HCT116 (cell line): ENCODE results near the gene GALNT2. TPM values are rescaled to one million over a fixed set of nuclear protein-coding genes. Genes with fewer than 3 reads are reported as not detected.

Source experiments
- ATAC-seq: fragments of 200-7000 bp; cut with Tn5 transposase; 2 replicates; pipeline ENCODE4 v1.9.1; 2020; ENCODE audit warnings: mild to moderate bottlenecking, moderate library complexity
- BruUV-seq: library from RNA; stranded (reverse); fragments of 400-500 nt; replicated peaks from 2 replicates; lab custom pipeline; 2021; lab: Mats Ljungman, UMichigan
- CTCF ChIA-PET: fragments of 300-600 bp; sonication (Branson Sonifier 250); formaldehyde crosslinking; loops from one replicate; lab custom pipeline; 2021; ENCODE audit warnings: antibody characterized with exemption; lab: Charles Lee
- POLR2A ChIA-PET: fragments of 300-600, 350-600 bp; sonication (Branson Sonifier 250); formaldehyde crosslinking; loops from one replicate; lab custom pipeline; 2021; ENCODE audit warnings: antibody characterized with exemption; lab: Charles Lee
- RAD21 ChIA-PET, 2 experiments: fragments of 300-600 bp; sonication (Branson Sonifier 250); formaldehyde crosslinking; loops; one replicate each; lab custom pipeline; 2023; ENCODE audit warnings: low total read pairs in 2 of 2; ENCODE audit not compliant: uncharacterized antibody in 2 of 2, unreplicated experiment in 2 of 2, low non-redundant PET in 1 of 2; lab: Charles Lee
- DNase-seq: peaks from one replicate; pipeline ENCODE4 v3.0.0-alpha.2; 2010; ENCODE audit warnings: low read depth, low spot score
- H2AFZ ChIP-seq: fragments of 200-600 bp; shearing (Covaris generic), sonication (generic); 2 replicates; pipeline ENCODE4 v1.6.1; 2017; ENCODE audit warnings: low read depth, mixed run types, mixed read lengths, antibody characterized with exemption, low read length; ENCODE audit not compliant: poor library complexity, severe bottlenecking
- H3K27ac ChIP-seq: 2 replicates; pipeline ENCODE4 v1.5.1; 2012; ENCODE audit warnings: low read depth, low read length
- H3K27me3 ChIP-seq: fragments of 200-600 bp; sonication (generic); 2 replicates; pipeline ENCODE4 v1.6.1; 2016; ENCODE audit warnings: mixed run types, low read length, mixed read lengths; ENCODE audit not compliant: insufficient read depth
- H3K36me3 ChIP-seq, 2 experiments: fragments of 200-500 bp in 1 of 2; fragments of 200-600 bp in 1 of 2; sonication (Bioruptor generic) in 1 of 2; sonication (generic) in 1 of 2; 2 replicates each; pipeline versions ENCODE4 v1.5.1 to v1.6.1; 2014 to 2016; ENCODE audit warnings: low read length in 2 of 2, inconsistent platforms in 1 of 2, mixed read lengths in 1 of 2, mixed run types in 1 of 2; ENCODE audit not compliant: insufficient read depth in 2 of 2, control insufficient read depth in 1 of 2
- H3K4me1 ChIP-seq, 2 experiments: fragments of 200-600 bp in 1 of 2; sonication (generic) in 1 of 2; 2 replicates each; pipeline versions ENCODE4 v1.5.1 to v1.6.1; 2012 to 2017; ENCODE audit warnings: low read length in 2 of 2, inconsistent platforms in 1 of 2, mild to moderate bottlenecking in 1 of 2, mixed read lengths in 1 of 2, mixed run types in 1 of 2, moderate library complexity in 1 of 2; ENCODE audit not compliant: insufficient read depth in 2 of 2, control insufficient read depth in 1 of 2
- H3K4me2 ChIP-seq: fragments of 200-600 bp; sonication (generic); 2 replicates; pipeline ENCODE4 v1.6.1; 2017; ENCODE audit warnings: mixed run types, low read length, mixed read lengths
- H3K4me3 ChIP-seq, 2 experiments: fragments of 200-600 bp in 1 of 2; sonication (generic) in 1 of 2; replicated peaks in 1 of 2; 2 replicates each; pipeline ENCODE4 v1.5.1; 2011 to 2016; ENCODE audit warnings: low read length in 2 of 2, control low read depth in 1 of 2, low read depth in 1 of 2, mild to moderate bottlenecking in 1 of 2, mixed read lengths in 1 of 2, mixed run types in 1 of 2
- H3K79me2 ChIP-seq: fragments of 200-600 bp; sonication (generic); 2 replicates; pipeline ENCODE4 v1.6.1; 2017; ENCODE audit warnings: mild to moderate bottlenecking, mixed run types, low read length, moderate library complexity, mixed read lengths; ENCODE audit not compliant: insufficient read depth
- H3K9ac ChIP-seq: fragments of 200-600 bp; sonication (generic); 2 replicates; pipeline ENCODE4 v1.6.1; 2016; ENCODE audit warnings: low read length, mixed read lengths
- H3K9me2 ChIP-seq: fragments of 200-600 bp; sonication (generic), shearing (Covaris generic); 2 replicates; pipeline ENCODE4 v1.6.1; 2017; ENCODE audit warnings: mixed run types, mild to moderate bottlenecking, moderate library complexity; ENCODE audit not compliant: insufficient read depth
- H3K9me3 ChIP-seq, 2 experiments: fragments of 200-500 bp in 1 of 2; fragments of 200-600 bp in 1 of 2; sonication (Bioruptor generic) in 1 of 2; sonication (generic) in 1 of 2; 2 replicates each; pipeline ENCODE4 v1.6.1; 2014 to 2017; ENCODE audit warnings: low read length in 2 of 2, mixed read lengths in 2 of 2, inconsistent platforms in 1 of 2, low read depth in 1 of 2, mild to moderate bottlenecking in 1 of 2, mixed run types in 1 of 2, moderate library complexity in 1 of 2; ENCODE audit not compliant: control insufficient read depth in 1 of 2, insufficient read depth in 1 of 2
- H4K20me1 ChIP-seq: fragments of 200-600 bp; sonication (generic), shearing (Covaris generic); 2 replicates; pipeline ENCODE4 v1.6.1; 2017; ENCODE audit warnings: mixed run types, mild to moderate bottlenecking, moderate library complexity; ENCODE audit not compliant: insufficient read depth
- ATF3 ChIP-seq: IDR thresholded peaks from 2 replicates; pipeline ENCODE4 v1.6.1; 2012
- CBX3 ChIP-seq: IDR thresholded peaks from 2 replicates; pipeline ENCODE4 v1.6.1; 2012; ENCODE audit warnings: low read depth
- CEBPB ChIP-seq: IDR thresholded peaks from 2 replicates; pipeline ENCODE4 v1.6.1; 2012; ENCODE audit warnings: low read depth
- EGR1 ChIP-seq: IDR thresholded peaks from 2 replicates; pipeline ENCODE4 v1.6.1; 2012; ENCODE audit warnings: low read depth
- ELF1 ChIP-seq: IDR thresholded peaks from 2 replicates; pipeline ENCODE4 v1.6.1; 2012; ENCODE audit warnings: low read depth, borderline replicate concordance
- EZH2 ChIP-seq: fragments of 200-600 bp; sonication (generic); IDR thresholded peaks from 2 replicates; pipeline ENCODE4 v1.6.1; 2017; ENCODE audit warnings: antibody characterized with exemption, mixed run types
- FOSL1 ChIP-seq: IDR thresholded peaks from 2 replicates; pipeline ENCODE4 v1.6.1; 2012; ENCODE audit warnings: low read depth
- JUND ChIP-seq: IDR thresholded peaks from 2 replicates; pipeline ENCODE4 v1.6.1; 2012
- POLR2A ChIP-seq: IDR thresholded peaks from 2 replicates; pipeline ENCODE4 v1.7.0; 2011; ENCODE audit warnings: borderline replicate concordance; ENCODE audit not compliant: insufficient read depth, insufficient read length; ENCODE audit errors: extremely low read depth
- POLR2AphosphoS5 ChIP-seq: IDR thresholded peaks from 2 replicates; pipeline ENCODE4 v1.6.1; 2011; ENCODE audit warnings: mild to moderate bottlenecking, low read depth, low read length, moderate library complexity
- RAD21 ChIP-seq: IDR thresholded peaks from 2 replicates; pipeline ENCODE4 v1.6.1; 2012; ENCODE audit warnings: low read depth, mild to moderate bottlenecking
- REST ChIP-seq: IDR thresholded peaks from 2 replicates; pipeline ENCODE4 v1.6.1; 2012; ENCODE audit warnings: low read depth
- SIN3A ChIP-seq: IDR thresholded peaks from 2 replicates; pipeline ENCODE4 v1.6.1; 2012; ENCODE audit warnings: low read depth
- SP1 ChIP-seq: IDR thresholded peaks from 2 replicates; pipeline ENCODE4 v1.6.1; 2012; ENCODE audit warnings: low read depth
- YY1 ChIP-seq: IDR thresholded peaks from 2 replicates; pipeline ENCODE4 v1.6.1; 2011; ENCODE audit warnings: low read length, low read depth, moderate library complexity, mild to moderate bottlenecking; ENCODE audit not compliant: insufficient replicate concordance; ENCODE audit errors: extremely low read depth
- ZBTB33 ChIP-seq: IDR thresholded peaks from 2 replicates; pipeline ENCODE4 v1.6.1; 2011; ENCODE audit warnings: mild to moderate bottlenecking, low read length, moderate library complexity; ENCODE audit not compliant: insufficient replicate concordance; ENCODE audit errors: extremely low read depth
- intact Hi-C: fragments of 100-400 bp; cut with micrococcal nuclease; formaldehyde crosslinking; loops from 2 replicates; pipeline ENCODE4 v1.10.0; 2022
- total RNA-seq: library from RNA; stranded (reverse); gene quantifications from one replicate; pipeline ENCODE4 v1.2.1, GENCODE V29; 2021; ENCODE audit not compliant: unreplicated experiment

The GALNT2 gene
- total RNA-seq, 1 experiment from 2014 or later = 40.8 TPM

- TF ChIP-seq YY1 (peak; percentile 41), SIN3A (peak; percentile 99), POLR2AphosphoS5 (peak; percentile 81), CEBPB (peak; percentile 100), POLR2A (no peak)
These were observed 37.6 kb downstream of the GALNT2 start (continued) for GRCh38 chr1:230104395-230105244.

- ChIA-PET CTCF (no interaction called here), POLR2A (interaction anchor here (1.2 kb wide), 1 partner anchor 21 kb away, joined by 3 read pairs; no protein-coding TSS in a partner anchor), RAD21 (no interaction called here)
- Histone ChIP-seq H3K36me3 (no peaks in the 10 kb centered on the region), H3K27me3 (no peaks in the 10 kb centered on the region), H3K9me3 (no peaks in the 10 kb centered on the region), H2AFZ (no peak overlapping the region), H3K4me2 (peak overlapping the region; percentile 77), H3K9me2 (no peaks in the 10 kb centered on the region), H3K9ac (peak overlapping the region; percentile 41), H3K79me2 (peaks cover 13% of the 10 kb centered on the region), H3K4me3 (peak overlapping the region; percentile 6 to 39; a peak in 3 of 4 replicates), H3K4me1 (peaks cover 30 to 49% of the 10 kb centered on the region in 2 experiments), H3K27ac (peak overlapping the region; percentile 60), H4K20me1 (no peaks in the 10 kb centered on the region)
- BruUV-seq = no TSS peak
- ATAC-seq (no peak), DNase-seq (no peak)
- no peak for TF ChIP-seq EZH2
- TF ChIP-seq ZBTB33 = no peak
- TF ChIP-seq RAD21 = no peak
- TF ChIP-seq CBX3 = no peak
- no peak for TF ChIP-seq FOSL1
- TF ChIP-seq POLR2AphosphoS5 = no peak
- no peak for TF ChIP-seq SP1
- TF ChIP-seq JUND = no peak
- no peak for TF ChIP-seq REST
- TF ChIP-seq ELF1 = no peak
- TF ChIP-seq ATF3 = no peak
- TF ChIP-seq EGR1 = no peak; the same call in 1 of the 2 replicates
- intact Hi-C loops = no loop called here
These were observed 38.3 kb downstream of the GALNT2 start for GRCh38 chr1:230105245-230105753.
